ENCODE data around the gene NOL12.

Gene NOL12

DNA sequence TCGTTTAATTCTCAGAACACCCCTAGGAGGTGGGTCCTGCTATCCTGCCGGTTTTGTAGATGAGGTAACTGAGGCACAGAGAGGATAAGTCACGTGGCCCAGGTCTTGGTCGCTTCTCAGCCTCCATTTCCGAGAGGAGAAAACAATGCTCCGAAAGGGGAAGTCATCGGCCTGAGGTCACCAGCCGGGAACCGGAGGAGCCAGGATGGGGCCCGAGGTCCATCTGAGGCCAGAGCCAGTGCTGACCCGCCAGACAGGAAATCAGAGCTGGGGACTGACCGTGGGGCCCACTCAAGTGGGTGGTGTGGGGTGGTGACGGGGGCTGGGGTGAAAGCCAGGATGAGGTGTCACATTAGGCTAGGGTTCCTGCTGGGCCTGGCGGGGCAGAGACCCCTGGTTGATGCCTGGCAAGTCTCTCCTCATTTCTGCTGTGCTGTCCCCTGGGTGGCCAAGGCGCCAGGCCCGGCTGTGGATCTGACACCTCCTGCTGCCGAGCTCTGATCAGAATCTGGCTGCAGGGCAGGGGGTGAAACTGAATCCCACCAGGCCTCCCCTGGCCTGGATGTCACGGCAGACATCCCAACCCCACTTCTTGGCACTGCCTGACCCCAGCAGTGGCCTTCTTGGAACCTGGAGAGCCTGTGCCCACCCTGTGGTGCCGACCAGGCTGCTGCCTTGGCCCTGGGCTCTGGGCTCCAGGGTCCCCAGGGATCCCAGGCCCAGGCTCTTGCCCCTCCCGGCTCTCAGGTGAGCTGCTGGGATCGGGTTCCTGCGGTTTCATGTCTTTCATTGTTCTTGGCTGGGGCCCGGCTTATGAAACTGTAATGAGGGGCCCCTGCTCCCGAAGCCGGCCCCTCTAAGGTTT is 22.7 kb downstream of the NOL12 start:
- DNase-seq (ENCODE audit: low read depth) = no peak
- H3K4me3 ChIP-seq (ENCODE audit: low read depth, low read length) = no peak overlapping the region
- TF ChIP-seq, protein P1, sequence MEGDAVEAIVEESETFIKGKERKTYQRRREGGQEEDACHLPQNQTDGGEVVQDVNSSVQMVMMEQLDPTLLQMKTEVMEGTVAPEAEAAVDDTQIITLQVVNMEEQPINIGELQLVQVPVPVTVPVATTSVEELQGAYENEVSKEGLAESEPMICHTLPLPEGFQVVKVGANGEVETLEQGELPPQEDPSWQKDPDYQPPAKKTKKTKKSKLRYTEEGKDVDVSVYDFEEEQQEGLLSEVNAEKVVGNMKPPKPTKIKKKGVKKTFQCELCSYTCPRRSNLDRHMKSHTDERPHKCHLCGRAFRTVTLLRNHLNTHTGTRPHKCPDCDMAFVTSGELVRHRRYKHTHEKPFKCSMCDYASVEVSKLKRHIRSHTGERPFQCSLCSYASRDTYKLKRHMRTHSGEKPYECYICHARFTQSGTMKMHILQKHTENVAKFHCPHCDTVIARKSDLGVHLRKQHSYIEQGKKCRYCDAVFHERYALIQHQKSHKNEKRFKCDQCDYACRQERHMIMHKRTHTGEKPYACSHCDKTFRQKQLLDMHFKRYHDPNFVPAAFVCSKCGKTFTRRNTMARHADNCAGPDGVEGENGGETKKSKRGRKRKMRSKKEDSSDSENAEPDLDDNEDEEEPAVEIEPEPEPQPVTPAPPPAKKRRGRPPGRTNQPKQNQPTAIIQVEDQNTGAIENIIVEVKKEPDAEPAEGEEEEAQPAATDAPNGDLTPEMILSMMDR (IDR thresholded peaks at IDR 0.05; ENCODE audit: control insufficient read depth, extremely low read depth, insufficient read depth) = no peak

DNA sequence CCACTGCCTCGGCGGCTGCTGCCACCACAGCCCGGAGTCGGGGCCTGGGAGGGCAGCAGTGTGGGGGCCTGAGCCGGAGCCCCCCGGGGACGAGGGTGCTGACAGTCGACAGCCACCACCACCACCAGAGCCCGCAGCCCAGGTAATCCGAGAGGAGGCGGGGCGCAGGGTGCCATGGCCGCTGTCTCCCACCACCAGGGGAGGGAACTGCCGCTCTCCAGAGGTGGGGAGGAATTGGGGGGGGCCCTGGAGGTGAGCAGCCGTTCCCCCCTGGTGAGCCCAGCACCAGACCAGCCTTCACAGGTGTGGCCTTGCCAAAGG is 23.3 kb downstream of the NOL12 start:
- H3K4me3 ChIP-seq (ENCODE audit: low read depth, low read length) = no peak overlapping the region
- TF ChIP-seq, protein P1 (IDR thresholded peaks at IDR 0.05; ENCODE audit: control insufficient read depth, extremely low read depth, insufficient read depth) = no peak
- no peak for DNase-seq (ENCODE audit: low read depth)

DNA sequence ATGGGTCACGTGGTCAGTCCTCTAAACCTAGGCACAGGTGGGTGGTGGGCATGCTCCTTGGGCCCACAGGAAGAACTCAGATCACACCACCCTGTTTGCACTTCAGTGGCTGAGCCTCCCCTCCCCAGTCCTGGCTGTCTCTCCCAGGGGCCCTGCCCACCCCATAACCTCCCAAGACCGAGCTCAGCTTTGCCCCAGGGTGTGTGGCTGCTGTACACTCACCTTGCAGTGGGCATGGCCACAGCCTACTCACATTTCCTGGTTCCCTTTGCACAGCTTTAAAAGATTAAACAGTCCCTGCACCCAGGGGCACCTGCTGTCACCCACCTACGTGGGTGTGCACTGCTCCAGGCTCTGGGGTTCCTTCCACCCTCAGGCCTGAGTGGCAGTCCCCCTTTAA is 24.5 kb downstream of the NOL12 start:
- TF ChIP-seq, protein P1 (IDR thresholded peaks at IDR 0.05; ENCODE audit: control insufficient read depth, extremely low read depth, insufficient read depth) = no peak
- H3K4me3 ChIP-seq (ENCODE audit: low read depth, low read length) = no peak overlapping the region
- no peak for DNase-seq (ENCODE audit: low read depth)

DNA sequence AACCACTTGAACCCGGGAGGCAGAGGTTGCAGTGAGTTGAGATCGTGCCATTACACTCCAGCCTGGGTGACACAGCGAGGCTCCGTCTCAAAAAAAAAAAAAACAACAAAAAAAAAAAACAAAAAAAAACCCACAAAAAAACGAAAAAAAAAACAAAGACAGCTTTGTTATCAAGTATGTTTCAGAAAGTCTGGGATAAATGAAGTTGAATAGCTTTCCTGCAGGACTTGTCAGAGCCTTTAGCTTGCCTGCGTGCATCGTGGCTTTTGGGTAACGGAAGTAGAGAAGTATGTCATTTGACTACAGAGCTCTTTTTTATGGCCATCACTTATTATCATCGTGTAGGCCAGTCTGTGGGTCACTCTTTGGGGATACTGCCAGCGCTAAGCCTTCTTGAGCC is 25.3 kb downstream of the NOL12 start:
- TF ChIP-seq, protein P1 (IDR thresholded peaks at IDR 0.05; ENCODE audit: control insufficient read depth, extremely low read depth, insufficient read depth) = no peak
- DNase-seq (ENCODE audit: low read depth) = no peak
- no peak overlapping the region for H3K4me3 ChIP-seq (ENCODE audit: low read depth, low read length)

DNA sequence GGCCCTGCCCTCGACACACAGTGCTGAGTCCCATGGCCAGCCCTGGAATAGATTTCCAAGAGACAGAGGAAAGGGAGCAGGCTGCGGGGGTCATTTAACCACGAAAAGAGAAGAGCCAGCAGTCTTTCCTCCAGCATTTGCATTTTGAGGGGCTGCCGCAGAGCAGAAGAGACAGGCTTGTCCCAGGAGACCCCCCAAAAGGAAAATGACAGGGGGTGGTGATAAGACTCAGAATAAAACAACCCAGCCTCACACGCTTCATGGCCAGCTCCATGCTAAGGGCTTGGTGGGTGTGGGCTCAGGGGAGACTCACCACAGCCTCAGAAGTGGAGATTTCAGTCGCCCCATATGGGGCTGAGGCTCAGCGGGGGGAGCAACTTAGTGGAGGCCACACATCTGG is 27.6 kb downstream of the NOL12 start:
- TF ChIP-seq, protein P1 (IDR thresholded peaks at IDR 0.05; ENCODE audit: control insufficient read depth, extremely low read depth, insufficient read depth) = no peak
- no peak for DNase-seq (ENCODE audit: low read depth)
- H3K4me3 ChIP-seq (ENCODE audit: low read depth, low read length) = no peak overlapping the region

DNA sequence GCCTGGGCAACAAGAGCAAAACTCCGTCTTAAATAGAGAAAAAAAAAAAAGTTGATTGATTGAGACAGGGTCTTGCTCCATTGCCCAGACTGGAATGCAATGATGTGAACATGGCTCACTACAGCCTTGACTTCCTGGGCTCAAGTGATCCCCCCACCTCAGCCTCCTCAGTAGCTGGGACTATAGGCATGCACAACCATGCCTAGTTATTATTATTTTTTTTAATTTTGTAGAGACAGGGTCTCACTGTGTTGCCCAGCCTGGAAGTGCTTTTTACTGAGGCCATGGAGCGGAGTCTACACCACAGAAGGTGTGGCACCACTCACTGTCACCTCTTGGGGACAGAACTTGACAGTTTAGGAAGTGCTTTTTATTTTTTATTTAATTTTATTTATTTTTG is 28.5 kb downstream of the NOL12 start:
- no peak for DNase-seq (ENCODE audit: low read depth)
- no peak overlapping the region for H3K4me3 ChIP-seq (ENCODE audit: low read depth, low read length)
- TF ChIP-seq, protein P1 (IDR thresholded peaks at IDR 0.05; ENCODE audit: control insufficient read depth, extremely low read depth, insufficient read depth) = no peak

DNA sequence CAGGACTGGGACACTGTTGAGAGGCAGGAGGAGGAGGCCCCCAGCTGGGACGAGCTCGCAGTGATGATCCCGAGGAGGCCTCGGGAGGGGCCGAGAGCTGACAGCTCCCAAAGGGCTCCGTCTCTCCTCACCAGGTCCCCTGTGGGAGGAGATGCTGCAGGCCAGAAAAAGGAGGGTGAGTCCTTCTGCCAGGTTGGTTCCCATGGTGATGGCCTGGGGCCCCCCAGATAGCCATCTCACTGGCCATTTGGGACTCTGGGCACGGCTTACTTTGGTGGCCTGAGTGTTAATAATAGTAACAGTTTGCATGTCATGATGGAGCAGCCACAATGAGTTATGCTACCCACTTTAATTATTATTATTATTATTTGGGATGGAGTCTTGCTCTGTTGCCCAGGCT is 29.6 kb downstream of the NOL12 start:
- no peak overlapping the region for H3K4me3 ChIP-seq (ENCODE audit: low read depth, low read length)
- TF ChIP-seq, protein P1 (IDR thresholded peaks at IDR 0.05; ENCODE audit: control insufficient read depth, extremely low read depth, insufficient read depth) = no peak
- no peak for DNase-seq (ENCODE audit: low read depth)

All from LNCaP clone FGC (cell line).